GM18951 (cell line): ENCODE measurements around the gene IRF1.

Experiments used
- POLR2A ChIP-seq: IDR thresholded peaks from 4 replicates; pipeline ENCODE4 v1.6.1; 2011; ENCODE audit warnings: mild to moderate bottlenecking; ENCODE audit not compliant: insufficient read length, insufficient read depth; ENCODE audit errors: extremely low read depth
- in situ Hi-C: fragments of 300-500 bp; cut with MboI; formaldehyde crosslinking; loops from one replicate; pipeline ENCODE4 v1.12.0; 2022; ENCODE audit warnings: low sequenced_read_pairs, mixed read lengths, inconsistent platforms; ENCODE audit not compliant: unreplicated experiment

The IRF1 gene

GRCh38 chr5:132478366-132478871 is 12.2 kb downstream of the IRF1 start:
- in situ Hi-C loops: no loop called here
- no peak for TF ChIP-seq POLR2A

GRCh38 chr5:132477784-132478365 is 12.7 kb downstream of the IRF1 start:
- no peak for TF ChIP-seq POLR2A
- in situ Hi-C loops: no loop called here

- in situ Hi-C loops: no loop called here
- TF ChIP-seq POLR2A: no peak
These were observed 13.4 kb downstream of the IRF1 start for GRCh38 chr5:132476876-132477781.

- no peak for TF ChIP-seq POLR2A
- in situ Hi-C loops: no loop called here
These were observed 14.3 kb downstream of the IRF1 start for GRCh38 chr5:132475987-132476875.

GRCh38 chr5:132475497-132475882 is 15.1 kb downstream of the IRF1 start:
- in situ Hi-C loops: no loop called here

GRCh38 chr5:132474881-132475496 is 15.6 kb downstream of the IRF1 start:
- no peak for TF ChIP-seq POLR2A
- in situ Hi-C loops: no loop called here

More at GRCh38 chr5:132475497-132475882, 15.1 kb downstream of the IRF1 start:
- no peak for TF ChIP-seq POLR2A

- TF ChIP-seq POLR2A: no peak
- in situ Hi-C loops: no loop called here
These were observed 16.3 kb downstream of the IRF1 start for GRCh38 chr5:132474131-132474723.

- TF ChIP-seq POLR2A: no peak
- in situ Hi-C loops: no loop called here
These were observed 16.9 kb downstream of the IRF1 start for GRCh38 chr5:132473668-132474067.

- in situ Hi-C loops: no loop called here
- no peak for TF ChIP-seq POLR2A
These were observed 17.5 kb downstream of the IRF1 start for GRCh38 chr5:132473019-132473531.

- in situ Hi-C loops: no loop called here
- no peak for TF ChIP-seq POLR2A
These were observed 18.1 kb downstream of the IRF1 start for GRCh38 chr5:132472431-132472830.

- TF ChIP-seq POLR2A: no peak
- in situ Hi-C loops: no loop called here
These were observed 18.6 kb downstream of the IRF1 start for GRCh38 chr5:132471944-132472343.
